Kidney tubule cell (primary cell): ENCODE results near the gene BRPF3.

Experiments used
- DNase-seq: peaks from one replicate; pipeline ENCODE4 v3.0.0-alpha.2; 2018; ENCODE audit warnings: low spot score

The BRPF3 gene

DNA sequence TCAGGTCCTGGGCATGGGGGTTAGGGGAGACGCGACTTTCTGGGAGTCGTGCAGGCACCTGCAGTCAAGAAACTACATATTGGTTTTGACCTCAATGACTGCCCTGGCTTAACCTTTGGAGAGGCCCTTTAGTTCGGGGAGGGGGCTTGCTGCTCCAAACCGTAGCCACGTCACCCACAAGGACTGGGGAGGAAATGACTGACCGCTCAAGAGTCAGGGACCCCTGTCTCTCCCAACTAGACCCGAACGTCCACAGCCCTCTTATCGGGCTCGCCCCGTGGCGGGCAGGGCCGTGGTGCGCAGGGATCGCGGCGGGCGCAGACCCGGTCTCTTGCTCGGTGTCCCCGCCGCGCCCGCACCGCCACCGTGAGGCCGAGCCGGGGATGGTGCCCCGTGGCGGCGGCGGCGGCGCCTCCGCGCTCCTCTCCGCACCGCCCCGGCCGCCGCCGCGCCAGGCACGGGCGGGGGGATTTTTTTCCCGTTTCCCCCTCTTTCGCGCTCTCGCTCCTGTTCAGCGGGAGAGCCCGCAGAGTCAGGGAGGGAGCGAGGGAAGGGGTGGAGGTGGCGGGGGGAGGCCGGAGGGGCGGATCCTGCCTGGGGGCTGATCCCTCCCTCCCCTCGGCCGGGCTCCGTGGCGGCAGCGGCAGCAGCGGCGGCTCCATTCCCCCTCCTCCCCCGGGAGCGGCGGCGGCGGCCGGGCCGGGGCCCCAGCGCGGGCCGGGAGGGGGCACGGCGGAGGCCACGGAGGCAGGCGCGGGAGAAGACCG lies at the start of gene BRPF3:
Gene BRPF3, plus strand, starts transcription at position 632 of the 767 bp plus-strand sequence. CDS start 3,579 bp downstream, outside the sequence.
- peak; percentile 79 for DNase-seq

DNA sequence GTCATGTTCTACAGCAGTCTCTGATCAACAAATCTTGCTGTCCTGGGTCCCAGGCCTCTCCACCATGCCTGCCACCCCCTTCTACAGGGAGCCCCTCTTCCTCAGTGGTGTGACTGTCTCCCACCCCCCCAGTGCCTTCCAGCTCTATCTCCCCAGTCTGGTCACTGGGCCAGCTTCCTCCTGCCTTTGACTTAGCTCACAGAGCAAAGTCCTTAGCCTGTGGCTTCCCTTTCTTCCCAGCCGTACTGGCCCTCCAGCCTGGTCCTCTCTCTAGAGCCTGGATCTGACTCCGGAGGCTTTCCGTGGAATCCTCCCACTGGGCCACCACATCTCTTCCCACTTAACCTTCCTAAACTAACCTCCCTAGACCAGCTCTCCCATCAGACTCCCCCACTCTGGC lies 49.2 kb upstream of the BRPF3 start:
- DNase-seq, result no peak

DNA sequence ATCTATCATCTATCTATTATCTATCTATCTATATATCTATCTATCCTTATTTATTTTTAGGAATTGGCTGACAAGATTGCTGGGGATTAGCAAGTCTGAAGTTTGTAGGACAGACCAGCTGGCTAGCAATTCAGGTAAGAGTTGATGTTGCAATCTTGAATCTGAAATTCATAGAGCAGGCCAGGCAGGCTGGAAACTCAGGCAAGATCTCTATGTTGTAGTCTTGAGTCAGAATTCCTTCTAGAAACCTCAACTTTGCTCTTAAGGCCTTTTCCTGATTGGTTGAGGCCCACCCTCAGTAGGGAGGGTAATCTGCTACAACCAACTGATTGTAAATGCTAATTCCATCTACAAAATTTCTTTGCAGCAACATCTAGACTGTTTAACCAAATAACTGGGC lies 47.1 kb upstream of the BRPF3 start:
- DNase-seq, result no peak

DNA sequence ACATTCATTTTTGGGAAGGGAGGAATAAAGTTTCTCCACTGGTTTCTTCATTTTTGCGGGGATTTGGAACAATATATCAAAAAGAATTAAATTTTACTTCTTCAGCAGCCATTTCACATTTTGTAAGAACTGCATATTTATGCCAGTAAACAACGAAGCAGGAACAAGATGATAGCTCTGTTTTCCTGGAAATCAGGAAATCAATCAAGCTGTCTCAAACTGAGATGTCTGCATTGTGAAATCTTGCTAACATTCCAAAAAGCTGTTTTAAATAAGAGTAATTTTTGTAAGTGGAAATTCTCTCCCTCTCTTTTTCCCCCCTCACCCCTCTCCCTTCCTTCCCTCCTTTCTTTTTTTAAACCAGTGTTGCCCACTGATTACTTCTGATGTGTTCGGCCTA lies 46.3 kb upstream of the BRPF3 start:
- DNase-seq, result no peak

DNA sequence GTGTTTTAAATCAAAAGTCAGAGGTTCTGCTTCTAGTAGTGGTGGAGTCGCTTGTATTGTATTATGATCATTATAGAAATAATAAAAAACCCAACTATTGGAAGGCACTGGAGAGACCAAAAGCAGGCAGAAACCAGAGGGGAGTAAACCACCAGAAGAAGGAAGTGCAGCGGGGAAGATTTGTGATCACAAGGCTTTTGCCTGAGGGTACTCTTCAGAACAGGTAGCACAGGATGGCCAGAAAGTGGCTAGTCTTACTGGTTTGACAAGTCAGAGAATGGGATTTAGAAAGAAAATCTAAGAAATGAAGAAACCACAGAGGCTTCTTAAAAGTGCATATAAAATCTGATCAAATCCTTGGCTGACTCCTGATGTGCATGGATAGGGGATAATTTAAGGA lies 42.3 kb upstream of the BRPF3 start:
- DNase-seq, result peak; percentile 3

DNA sequence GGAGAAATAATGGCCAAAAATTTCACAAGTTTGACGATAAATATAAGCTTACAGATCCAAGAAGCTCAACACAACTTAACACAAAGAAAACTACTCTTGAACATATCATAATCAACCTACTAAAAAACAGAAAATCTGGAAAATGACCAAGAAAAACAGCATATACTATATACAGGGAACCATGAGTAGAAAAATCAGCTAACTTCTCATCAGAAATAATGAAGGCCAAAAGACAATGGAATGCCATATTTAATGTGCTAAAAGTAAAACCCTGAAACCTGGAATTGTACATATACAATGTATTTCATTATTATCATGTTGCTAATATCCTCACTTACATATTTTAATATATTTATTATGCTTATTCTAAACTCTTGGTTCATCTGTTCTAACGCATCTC lies 40.9 kb upstream of the BRPF3 start:
- DNase-seq, result no peak

DNA sequence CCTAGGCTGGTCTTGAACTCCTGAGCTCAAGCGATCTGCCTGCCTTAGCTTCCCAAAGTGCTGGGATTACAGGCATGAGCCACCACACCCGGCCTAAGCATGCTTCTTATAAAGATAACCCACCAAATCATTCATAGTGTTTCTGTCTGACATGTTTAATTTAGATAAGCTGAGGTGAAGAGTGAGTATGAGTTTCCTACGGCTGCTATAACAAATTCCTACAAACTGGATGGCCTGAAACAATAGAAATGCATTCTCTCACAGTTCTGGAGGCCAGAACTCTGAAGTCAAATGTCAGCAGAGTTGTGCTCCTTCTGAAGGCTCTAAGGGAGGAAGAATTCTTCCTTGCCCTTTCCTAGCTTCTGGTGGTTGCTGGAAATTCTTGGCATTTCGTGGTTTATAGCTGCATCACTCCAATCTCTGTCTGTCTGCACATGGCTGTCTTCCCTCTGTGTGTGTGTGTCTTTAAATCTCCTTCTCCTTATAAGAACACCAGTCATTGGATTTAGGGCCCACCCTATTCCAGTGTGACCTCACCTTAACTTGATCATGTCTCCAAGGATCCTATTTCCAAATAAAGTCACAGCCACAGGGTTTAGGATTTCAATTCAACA lies 36.3 kb upstream of the BRPF3 start:
- peak; percentile 61 for DNase-seq

DNA sequence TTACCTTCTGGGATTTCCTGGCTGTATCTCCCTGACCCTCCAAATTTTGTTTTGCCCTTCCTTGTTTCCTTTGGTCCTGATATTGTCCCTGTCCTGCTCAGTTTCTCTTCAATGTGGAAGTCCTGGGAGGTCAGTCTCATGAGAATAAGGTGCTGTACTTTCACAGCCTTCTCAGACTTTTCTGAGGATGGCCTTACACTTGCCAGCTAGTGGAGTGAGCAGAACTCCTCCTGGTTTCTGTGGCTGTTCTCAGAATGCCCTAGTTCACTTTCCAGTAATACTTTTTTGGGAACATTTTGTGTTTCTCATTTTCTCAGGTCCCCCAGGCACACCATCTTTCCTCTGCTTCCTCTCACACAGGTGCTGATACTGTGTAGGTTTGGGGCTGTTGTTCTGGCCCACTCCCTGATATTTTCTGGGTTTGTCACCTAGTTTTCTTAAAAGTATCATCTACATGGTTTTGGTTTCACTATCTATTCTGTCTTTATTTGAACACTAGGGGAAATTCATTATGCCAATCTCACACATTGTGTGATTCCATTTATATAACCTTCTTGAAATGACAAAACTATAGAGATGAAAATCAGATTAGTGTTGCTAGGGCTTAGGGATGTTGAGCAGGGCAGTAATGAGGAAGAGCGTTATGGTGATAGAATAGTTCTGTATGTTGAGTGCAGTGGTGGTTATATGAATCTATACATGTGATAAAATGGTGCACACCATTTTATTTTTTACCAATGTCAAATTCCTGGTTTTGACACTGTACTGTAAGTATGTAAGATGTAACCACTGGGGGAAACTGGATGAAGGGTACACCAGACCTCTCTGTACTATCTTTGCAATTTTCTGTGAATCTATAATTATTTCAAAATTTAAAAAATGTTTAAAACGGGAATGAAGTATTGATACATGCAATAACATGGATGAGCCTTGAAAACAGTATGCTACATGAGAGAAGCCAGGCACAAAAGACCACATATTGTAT lies 27.2 kb upstream of the BRPF3 start:
- no peak for DNase-seq

DNA sequence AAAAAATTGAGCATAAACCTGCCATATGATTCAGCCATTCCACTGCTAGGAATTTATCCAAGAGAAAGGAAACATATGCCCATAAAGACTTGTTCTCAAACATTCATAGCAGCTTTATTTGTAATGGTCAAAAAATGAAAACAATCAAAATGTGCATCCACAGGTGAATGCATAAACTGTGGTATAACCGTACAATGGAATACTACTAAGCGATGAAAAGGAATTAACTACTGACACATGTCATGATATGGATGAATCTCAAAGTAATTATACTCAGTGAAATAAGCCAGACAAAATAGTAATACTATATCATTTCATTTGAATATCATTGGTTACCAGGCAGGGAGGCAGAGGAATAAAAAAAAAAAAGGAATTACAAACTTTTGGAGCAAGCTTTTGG lies 25.8 kb upstream of the BRPF3 start:
- DNase-seq, result no peak

DNA sequence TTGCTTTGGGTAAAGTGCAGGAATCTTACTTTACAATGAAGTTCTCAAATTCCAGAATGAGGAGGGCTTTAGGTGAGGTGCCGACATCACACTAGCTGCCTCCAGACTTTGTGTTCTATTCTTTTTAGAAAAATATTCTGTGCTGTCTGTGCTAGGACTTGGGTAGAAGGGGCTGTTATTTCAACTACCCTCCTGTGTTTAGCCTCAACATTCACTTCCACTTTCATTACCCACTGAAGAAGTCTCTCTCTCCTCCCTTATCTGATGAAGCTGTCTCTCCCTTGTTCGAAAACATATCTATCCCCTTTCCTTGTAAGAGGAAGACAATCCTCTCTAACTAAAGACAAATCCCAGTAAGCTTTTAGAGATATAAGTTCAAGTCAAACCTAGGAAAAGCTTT lies 25.0 kb upstream of the BRPF3 start:
- DNase-seq, result no peak

DNA sequence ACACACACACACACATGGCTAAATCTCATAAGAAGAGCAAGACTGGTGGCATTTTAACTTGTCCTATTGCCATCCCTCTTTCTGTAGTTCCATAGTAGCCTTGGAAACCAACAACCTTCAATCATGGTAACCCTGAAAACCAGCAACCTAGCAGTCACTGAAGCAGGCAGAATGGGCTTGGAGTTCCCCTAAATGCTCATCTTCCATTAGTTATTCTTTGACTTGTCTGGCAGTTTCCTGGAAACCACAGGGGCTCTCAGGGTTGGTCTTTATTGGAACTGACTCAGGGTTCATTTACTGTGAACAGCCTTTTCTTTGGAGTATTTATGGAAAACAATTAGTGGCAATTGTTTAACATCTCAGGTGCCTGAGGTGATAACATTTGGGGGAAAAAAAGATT lies 19.4 kb upstream of the BRPF3 start:
- DNase-seq, result peak; percentile 90

DNA sequence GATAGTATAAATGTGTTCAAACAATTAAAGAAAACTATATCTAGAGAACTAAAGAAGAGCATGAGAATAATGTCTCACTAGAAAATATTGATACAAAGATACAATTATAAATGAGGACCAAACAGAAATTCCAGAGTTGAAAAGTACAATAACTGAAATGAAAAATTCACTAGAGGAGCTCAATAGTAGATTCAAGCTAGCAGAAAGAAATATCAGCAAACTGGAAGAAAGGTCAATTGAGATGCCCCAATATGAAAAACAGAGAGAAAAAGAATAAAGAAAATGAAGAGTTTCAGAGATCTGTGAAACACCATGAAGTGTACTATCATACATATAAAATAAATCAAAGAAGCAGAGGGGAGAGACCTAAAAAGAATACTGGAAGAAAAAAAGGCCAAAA lies 18.0 kb upstream of the BRPF3 start:
- no peak for DNase-seq

DNA sequence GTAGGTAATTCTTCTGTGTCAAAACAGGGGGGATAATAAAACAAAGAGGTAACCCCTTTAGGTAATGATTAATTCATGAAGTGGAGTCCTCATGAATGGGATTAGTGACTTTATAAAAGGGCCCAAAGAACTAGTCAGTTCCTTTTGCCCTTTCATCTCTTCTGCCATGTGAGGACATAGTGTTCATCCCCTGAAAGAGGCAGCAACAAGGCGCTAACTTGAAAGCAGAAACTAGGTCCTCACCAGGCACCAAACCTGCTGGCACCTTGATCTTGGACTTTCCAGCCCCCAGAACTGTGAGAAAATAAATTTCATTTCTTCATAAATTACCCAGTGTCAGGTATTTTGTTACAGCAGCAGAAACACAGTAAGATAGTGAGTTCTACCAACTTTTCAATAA lies 16.4 kb upstream of the BRPF3 start:
- DNase-seq, result no peak

DNA sequence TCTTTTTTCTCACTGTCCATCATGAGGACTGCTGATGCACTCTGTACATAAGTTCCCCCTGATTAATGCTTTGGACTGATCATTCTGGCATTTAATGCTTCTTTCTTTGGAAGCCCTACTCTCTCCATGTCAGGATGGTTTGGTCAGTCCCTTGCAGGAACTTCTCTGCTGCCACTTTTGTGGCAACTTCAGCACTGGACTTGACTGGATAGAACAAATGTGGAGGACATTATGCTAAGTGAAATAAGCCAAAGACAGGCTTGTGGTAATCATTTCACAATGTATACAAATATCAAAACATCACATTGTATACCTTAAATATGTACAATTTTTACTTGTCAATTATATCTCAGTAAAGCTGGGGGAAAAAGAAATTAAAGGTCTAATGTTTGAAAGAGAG lies 12.2 kb upstream of the BRPF3 start:
- no peak for DNase-seq

DNA sequence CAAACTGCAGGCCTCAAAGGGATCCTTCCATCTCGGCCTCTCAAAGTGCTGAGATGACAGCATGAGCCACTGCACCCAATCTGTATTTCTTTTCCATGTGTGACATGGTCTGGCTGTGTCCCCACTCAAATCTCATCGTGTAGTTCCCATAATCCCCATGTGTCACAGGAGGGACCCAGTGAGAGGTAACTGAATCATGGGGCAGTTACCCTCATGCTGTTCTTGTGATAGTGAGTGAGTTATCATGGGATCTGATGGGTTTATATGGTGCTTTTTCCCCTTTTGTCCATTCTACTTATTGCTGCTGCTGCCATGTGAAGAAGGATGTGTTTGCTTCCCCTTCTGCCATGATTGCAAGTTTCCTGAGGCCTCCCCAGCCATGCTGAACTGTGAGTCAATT lies 10.3 kb upstream of the BRPF3 start:
- DNase-seq, result no peak

DNA sequence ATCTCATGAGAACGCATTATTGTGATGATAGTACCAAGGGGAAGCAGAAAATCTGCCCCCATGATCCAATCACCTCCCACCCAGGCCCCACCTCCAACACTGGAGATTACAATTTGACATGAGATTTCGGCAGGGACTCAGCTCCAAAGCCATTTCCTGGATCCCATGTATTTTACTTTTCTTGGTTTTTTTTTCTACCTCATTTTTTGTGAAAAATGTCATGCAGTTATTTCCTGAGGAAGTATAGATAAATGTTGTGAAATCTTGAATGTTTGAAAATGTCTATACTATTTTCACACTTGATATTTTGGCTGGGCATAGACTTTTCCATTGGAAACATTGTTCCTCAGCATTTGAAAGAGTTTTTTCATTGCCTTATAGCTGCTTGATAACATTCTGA lies 9.1 kb upstream of the BRPF3 start:
- no peak for DNase-seq

DNA sequence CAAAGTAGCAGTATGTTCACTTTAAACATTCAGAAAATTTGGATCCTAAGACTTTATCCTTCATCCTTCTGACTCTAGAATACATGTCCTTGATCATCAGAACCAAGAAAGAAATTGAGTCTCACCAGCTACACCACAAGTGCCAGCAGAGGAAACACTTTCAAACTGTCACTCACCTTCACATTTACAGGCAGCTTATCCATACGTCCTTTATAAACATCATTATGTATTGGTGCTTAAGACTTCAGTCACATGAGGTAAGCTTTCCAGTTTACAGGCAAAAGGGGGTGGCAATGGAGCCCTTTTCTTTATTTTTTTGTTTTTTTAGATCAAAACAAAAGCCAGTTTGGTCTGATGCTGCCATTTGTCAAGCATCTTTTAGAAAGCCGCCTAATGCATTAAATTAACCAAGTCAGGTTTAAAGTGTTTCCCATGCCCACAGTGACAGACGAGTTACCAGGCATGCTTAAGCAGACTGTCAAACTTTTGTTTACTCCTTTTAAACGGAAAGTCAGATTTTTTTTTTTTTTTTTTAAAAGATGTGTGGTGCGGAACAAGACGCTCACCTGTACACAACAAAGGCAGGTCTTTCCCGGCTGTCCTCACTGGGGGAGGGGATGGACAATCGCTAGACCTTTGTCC lies 952 bp upstream of the BRPF3 start:
- DNase-seq, result no peak

DNA sequence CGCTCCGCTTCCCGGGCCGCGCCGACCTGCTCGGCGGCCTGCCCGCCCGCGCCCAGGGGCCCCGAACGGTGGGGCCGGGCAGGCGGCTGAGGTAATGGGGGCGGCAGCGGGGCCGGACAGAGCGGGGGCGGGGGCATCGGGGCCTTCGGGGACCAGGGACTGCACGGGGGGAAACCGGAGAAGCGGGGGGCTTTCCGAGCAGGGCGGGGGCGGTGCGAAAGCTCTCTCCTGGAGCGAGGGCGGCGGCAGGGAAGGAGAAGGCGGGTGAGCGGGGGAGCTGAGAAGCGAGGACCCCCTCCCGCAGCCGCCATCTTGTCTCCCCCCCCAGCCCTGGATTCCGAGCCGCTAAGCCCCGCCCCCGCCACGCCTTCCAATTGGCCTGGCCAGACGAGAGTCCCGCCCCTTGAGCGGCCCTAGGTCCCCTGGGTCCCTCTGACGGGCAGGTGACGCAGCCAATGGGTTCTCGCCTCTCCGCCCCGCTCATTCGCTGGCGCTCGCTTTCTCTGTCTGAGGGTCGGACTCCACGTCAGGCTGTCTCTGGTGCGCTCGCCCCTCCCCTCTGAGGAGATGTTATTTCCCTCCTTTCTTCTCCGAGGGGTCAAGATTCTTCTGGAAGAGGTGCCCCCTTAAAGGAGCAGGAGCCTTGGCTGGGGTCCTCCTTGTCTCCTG lies 470 bp downstream of the BRPF3 start:
- DNase-seq, result peak; percentile 95

DNA sequence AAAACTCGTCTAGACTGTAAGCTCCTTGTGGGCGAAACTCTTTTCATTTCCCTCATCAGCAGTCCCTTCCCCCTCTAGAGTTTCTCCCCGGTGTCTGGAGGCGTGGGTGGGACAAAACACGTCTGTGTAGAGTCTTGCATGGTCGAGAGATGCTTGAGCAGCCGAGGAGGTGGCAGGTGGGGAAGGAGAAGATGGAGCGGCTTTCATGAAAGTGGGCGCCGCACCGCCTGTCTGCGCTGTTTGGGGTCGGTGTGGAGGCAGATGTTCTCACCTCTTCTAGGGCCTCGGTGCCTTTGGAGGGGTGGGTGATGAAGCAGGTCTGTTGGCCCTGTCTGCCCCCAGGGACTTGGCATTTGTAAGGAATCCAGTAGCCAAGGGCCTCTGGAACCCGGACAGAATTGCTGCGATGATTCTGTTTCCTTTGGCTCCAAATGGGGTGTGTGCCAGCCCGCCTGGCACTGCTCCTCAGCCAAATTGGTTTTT lies 1.2 kb downstream of the BRPF3 start:
- DNase-seq, result no peak

DNA sequence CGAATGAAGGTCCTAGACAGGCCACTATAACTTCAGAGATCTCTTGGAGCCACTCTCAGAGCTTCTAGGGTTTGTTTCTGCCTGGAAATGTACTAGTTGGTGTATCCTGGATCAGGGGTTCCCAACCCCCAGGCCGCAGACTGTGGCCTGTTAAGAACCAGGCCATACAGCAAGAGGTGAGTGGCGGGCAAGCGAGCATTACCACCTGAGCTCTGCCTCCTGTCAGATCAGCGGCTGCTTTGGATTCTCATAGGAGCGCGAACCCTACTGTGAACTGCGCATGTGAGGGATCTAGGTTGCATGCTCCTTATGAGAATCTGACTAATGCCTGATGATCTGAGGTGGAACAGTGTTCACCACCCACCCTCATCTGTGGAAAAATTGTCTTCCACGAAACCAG lies 2.4 kb downstream of the BRPF3 start:
- DNase-seq, result no peak

DNA sequence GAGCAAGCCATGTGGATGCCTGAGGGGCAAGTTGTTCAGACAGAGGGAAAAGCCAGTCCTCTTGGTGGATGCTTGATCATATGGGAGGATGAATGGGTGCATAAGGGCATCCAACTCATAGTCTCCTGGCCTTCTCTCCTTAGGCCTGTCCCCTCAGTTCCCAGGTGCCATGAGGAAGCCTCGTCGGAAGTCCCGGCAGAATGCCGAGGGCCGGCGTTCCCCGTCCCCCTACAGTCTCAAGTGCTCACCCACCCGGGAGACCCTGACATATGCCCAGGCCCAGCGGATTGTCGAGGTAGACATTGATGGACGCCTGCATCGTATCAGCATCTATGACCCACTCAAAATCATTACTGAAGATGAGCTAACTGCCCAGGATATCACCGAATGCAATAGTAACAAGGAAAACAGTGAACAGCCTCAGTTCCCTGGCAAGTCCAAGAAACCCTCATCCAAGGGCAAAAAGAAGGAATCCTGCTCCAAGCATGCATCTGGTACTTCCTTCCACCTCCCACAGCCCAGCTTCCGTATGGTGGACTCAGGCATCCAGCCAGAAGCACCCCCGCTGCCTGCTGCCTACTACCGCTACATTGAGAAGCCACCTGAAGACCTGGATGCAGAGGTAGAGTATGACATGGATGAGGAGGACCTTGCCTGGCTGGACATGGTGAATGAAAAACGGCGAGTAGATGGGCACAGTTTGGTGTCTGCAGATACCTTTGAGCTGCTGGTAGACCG lies 3.8 kb downstream of the BRPF3 start:
- DNase-seq, result no peak
